Calu3 (cell line): ENCODE data around the gene IL17RD. TPM values are rescaled to one million over a fixed set of nuclear protein-coding genes. Genes with fewer than 3 reads are reported as not detected.

ENCODE experiments used
- BruUV-seq: library from RNA; stranded (reverse); fragments of 400-500 nt; replicated peaks from 2 replicates; lab custom pipeline; 2021; lab: Mats Ljungman, UMichigan
- CTCF ChIA-PET: fragments of 300-600 bp; sonication (Branson Sonifier 250); formaldehyde crosslinking; loops from one replicate; lab custom pipeline; 2022; ENCODE audit warnings: antibody characterized with exemption; lab: Charles Lee
- DNase-seq: peaks from one replicate; pipeline ENCODE4 v3.0.0; 2022
- H3K27ac Mint-ChIP-seq: one replicate; pipeline ENCODE4 v1.8.0; 2022; ENCODE audit warnings: mixed read lengths; ENCODE audit not compliant: unreplicated experiment
- H3K27me3 Mint-ChIP-seq: one replicate; pipeline ENCODE4 v1.8.0; 2022; ENCODE audit warnings: mixed read lengths; ENCODE audit not compliant: unreplicated experiment
- H3K36me3 Mint-ChIP-seq: one replicate; pipeline ENCODE4 v1.8.0; 2022; ENCODE audit warnings: mild to moderate bottlenecking, moderate library complexity, mixed read lengths; ENCODE audit not compliant: insufficient read depth, unreplicated experiment
- H3K4me1 Mint-ChIP-seq: one replicate; pipeline ENCODE4 v1.8.0; 2022; ENCODE audit warnings: mild to moderate bottlenecking, low read depth, mixed read lengths; ENCODE audit not compliant: unreplicated experiment
- H3K4me3 Mint-ChIP-seq: one replicate; pipeline ENCODE4 v1.8.0; 2022; ENCODE audit warnings: mild to moderate bottlenecking, low read depth, moderate library complexity, mixed read lengths; ENCODE audit not compliant: unreplicated experiment
- H3K9me3 Mint-ChIP-seq: one replicate; pipeline ENCODE4 v1.8.0; 2022; ENCODE audit warnings: low read depth, mixed read lengths; ENCODE audit not compliant: unreplicated experiment
- intact Hi-C: fragments of 100-400 bp; cut with micrococcal nuclease; formaldehyde crosslinking; loops from one replicate; pipeline ENCODE4 v1.10.0; 2022; ENCODE audit not compliant: unreplicated experiment
- total RNA-seq: library from RNA; stranded (reverse); gene quantifications from 2 replicates; pipeline ENCODE4 v1.2.3, GENCODE V29; 2022
- TF ChIP-seq, protein P1 (sequence below): fragments of 200-600 bp; IDR thresholded peaks from one replicate; pipeline ENCODE4 v1.8.0; 2022; ENCODE audit warnings: antibody characterized with exemption; ENCODE audit not compliant: unreplicated experiment

The IL17RD gene
- total RNA-seq, 1 experiment from 2014 or later, result 2.2 TPM

DNA sequence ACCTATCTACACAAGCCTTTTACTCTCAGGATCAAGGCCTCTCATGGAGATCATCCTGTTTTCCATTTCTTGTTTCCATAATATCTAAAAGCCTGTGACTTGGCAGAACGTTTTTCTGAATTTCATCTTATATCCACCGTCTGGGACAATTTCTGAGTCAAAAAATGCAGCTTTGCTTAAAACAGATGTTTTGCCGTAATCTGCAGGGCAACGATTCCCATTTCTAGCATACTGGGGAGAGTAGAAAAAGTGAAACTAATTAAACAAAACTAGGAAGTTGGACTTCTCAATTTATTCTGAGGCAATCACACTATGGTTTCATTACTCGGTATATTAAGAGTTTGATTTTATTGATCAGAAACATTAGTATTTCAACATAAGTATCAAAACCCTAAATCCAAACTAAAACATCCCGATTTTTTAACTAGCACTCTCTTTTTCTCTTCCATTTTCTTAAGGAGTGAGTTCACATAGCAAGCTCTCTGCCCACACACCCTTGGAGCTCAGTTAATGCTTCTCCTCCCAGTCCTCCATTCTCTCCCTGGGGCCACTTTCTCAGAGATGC is 71.1 kb downstream of the IL17RD start:
- Mint-ChIP-seq H3K36me3 (no peaks in the 10 kb centered on the region), H3K4me3 (no peak overlapping the region), H3K27me3 (no peaks in the 10 kb centered on the region), H3K4me1 (peaks cover 8% of the 10 kb centered on the region), H3K9me3 (no peaks in the 10 kb centered on the region), H3K27ac (no peak overlapping the region)
- TF ChIP-seq, protein P1, sequence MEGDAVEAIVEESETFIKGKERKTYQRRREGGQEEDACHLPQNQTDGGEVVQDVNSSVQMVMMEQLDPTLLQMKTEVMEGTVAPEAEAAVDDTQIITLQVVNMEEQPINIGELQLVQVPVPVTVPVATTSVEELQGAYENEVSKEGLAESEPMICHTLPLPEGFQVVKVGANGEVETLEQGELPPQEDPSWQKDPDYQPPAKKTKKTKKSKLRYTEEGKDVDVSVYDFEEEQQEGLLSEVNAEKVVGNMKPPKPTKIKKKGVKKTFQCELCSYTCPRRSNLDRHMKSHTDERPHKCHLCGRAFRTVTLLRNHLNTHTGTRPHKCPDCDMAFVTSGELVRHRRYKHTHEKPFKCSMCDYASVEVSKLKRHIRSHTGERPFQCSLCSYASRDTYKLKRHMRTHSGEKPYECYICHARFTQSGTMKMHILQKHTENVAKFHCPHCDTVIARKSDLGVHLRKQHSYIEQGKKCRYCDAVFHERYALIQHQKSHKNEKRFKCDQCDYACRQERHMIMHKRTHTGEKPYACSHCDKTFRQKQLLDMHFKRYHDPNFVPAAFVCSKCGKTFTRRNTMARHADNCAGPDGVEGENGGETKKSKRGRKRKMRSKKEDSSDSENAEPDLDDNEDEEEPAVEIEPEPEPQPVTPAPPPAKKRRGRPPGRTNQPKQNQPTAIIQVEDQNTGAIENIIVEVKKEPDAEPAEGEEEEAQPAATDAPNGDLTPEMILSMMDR, result no peak
- CTCF ChIA-PET, result interaction anchor here (0.8 kb wide), 1 partner anchor 101 kb away, joined by 5 read pairs; no protein-coding TSS in a partner anchor
- no peak for DNase-seq
- no TSS peak for BruUV-seq
- intact Hi-C loops, result no loop called here

GRCh38 chr3:57093489-57093888 is 71.7 kb downstream of the IL17RD start:
- Mint-ChIP-seq H3K4me3 (no peak overlapping the region), H3K4me1 (peaks cover 3% of the 10 kb centered on the region), H3K9me3 (no peaks in the 10 kb centered on the region), H3K27ac (no peak overlapping the region), H3K36me3 (no peaks in the 10 kb centered on the region), H3K27me3 (no peaks in the 10 kb centered on the region)
- no peak for DNase-seq
- CTCF ChIA-PET, result interaction anchor here (0.8 kb wide), 1 partner anchor 101 kb away, joined by 5 read pairs; no protein-coding TSS in a partner anchor
- BruUV-seq, result no TSS peak
- TF ChIP-seq, protein P1, result no peak
- intact Hi-C loops, result no loop called here

DNA sequence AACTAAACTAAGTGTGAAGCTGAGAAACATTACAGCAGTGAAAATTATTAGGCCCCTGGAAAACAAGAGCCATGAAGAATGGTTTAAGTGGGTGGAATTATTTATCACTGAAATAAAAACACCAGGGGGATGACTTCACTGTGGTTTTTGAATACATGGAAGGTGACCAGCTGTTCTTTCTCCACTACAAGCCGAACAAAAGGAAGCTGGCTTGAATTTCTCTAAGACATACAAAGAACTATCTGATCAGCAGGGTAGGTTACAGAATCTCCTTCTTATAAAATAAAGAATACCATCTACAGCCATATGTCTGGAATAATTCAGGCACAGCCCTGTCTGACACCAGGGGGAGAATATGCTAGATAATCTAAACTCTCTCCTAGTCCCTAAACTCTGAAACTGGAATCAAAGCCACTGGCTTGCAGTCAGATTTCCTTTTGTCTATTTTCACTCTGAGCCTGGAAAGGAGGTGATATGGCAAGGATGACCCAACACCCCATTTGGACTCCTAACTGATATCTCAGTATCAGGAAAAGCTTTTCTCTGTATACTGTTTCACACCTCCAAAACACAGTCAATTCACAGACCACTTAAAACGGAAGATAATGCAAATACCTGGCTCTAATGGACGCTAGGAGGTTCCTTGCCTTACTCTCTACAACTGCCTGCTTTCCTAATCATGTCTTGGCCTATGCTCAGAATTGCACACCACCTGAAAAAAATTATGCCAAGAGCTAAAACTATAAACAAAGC is 73.5 kb downstream of the IL17RD start:
- Mint-ChIP-seq H3K27ac (no peak overlapping the region), H3K9me3 (no peaks in the 10 kb centered on the region), H3K27me3 (no peaks in the 10 kb centered on the region), H3K4me3 (no peak overlapping the region), H3K36me3 (no peaks in the 10 kb centered on the region), H3K4me1 (no peaks in the 10 kb centered on the region)
- CTCF ChIA-PET, result interaction anchor here (0.9 kb wide), 1 partner anchor 12 kb away, joined by 3 read pairs; no protein-coding TSS in a partner anchor
- TF ChIP-seq, protein P1, result no peak
- no peak for DNase-seq
- BruUV-seq, result no TSS peak
- intact Hi-C loops, result no loop called here

GRCh38 chr3:57089043-57089442 is 76.1 kb downstream of the IL17RD start:
- intact Hi-C loops, result no loop called here
- CTCF ChIA-PET, result no interaction called here
- Mint-ChIP-seq H3K4me1 (peaks cover 7% of the 10 kb centered on the region), H3K36me3 (no peaks in the 10 kb centered on the region), H3K4me3 (no peak overlapping the region), H3K27ac (no peak overlapping the region), H3K27me3 (no peaks in the 10 kb centered on the region), H3K9me3 (no peaks in the 10 kb centered on the region)
- no peak for DNase-seq
- TF ChIP-seq, protein P1, result no peak
- no TSS peak for BruUV-seq
